Measurements from ENCODE around the gene CSTPP1. TPM values are rescaled to one million over a fixed set of nuclear protein-coding genes. Genes with fewer than 3 reads are reported as not detected.

The CSTPP1 gene
- total and polyA plus RNA-seq, 3 donors from 2014 or later = 39.0 to 70.0 (median 44.9) TPM

DNA sequence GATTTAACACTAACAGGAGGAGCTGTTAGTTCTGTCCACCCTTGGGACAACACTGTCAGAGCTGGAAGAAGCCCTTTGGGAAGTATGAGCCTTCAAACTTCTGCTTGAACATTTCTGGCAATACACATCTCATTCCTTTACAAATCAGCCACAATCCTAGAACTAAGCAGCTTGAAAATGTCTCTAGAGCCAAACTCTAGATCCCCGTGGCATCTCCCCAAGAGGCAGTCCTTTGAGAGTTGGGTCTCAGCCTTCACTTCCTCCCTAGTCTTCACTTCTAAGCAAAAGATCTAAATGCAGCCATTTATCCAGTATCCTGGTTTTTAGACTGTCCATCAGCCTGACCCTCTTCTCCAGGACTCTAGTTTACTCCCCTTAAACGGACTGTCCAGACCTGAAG is 213.2 kb downstream of the CSTPP1 start:
- no peaks in the 10 kb centered on the region for H3K27me3 ChIP-seq
- H3K4me1 ChIP-seq = peaks cover 4% of the 10 kb centered on the region
- no peak overlapping the region for H3K4me3 ChIP-seq
- TF ChIP-seq, protein P1, sequence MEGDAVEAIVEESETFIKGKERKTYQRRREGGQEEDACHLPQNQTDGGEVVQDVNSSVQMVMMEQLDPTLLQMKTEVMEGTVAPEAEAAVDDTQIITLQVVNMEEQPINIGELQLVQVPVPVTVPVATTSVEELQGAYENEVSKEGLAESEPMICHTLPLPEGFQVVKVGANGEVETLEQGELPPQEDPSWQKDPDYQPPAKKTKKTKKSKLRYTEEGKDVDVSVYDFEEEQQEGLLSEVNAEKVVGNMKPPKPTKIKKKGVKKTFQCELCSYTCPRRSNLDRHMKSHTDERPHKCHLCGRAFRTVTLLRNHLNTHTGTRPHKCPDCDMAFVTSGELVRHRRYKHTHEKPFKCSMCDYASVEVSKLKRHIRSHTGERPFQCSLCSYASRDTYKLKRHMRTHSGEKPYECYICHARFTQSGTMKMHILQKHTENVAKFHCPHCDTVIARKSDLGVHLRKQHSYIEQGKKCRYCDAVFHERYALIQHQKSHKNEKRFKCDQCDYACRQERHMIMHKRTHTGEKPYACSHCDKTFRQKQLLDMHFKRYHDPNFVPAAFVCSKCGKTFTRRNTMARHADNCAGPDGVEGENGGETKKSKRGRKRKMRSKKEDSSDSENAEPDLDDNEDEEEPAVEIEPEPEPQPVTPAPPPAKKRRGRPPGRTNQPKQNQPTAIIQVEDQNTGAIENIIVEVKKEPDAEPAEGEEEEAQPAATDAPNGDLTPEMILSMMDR (IDR thresholded peaks at IDR 0.05) = no peak
- TF ChIP-seq POLR2A (IDR thresholded peaks at IDR 0.05) = no peak
- no peaks in the 10 kb centered on the region for H3K36me3 ChIP-seq (ENCODE audit: low read depth, missing control alignments)
- intact Hi-C loops (cut with DNase I; ENCODE audit: low total_unique reads) = no loop called here
- 55 to 67% methylated on average over 2 of the region's 2 CpGs for WGBS, 2 donors
- no peaks in the 10 kb centered on the region for H3K9me3 ChIP-seq
- no peak for DNase-seq
- no peak overlapping the region for H3K27ac ChIP-seq

DNA sequence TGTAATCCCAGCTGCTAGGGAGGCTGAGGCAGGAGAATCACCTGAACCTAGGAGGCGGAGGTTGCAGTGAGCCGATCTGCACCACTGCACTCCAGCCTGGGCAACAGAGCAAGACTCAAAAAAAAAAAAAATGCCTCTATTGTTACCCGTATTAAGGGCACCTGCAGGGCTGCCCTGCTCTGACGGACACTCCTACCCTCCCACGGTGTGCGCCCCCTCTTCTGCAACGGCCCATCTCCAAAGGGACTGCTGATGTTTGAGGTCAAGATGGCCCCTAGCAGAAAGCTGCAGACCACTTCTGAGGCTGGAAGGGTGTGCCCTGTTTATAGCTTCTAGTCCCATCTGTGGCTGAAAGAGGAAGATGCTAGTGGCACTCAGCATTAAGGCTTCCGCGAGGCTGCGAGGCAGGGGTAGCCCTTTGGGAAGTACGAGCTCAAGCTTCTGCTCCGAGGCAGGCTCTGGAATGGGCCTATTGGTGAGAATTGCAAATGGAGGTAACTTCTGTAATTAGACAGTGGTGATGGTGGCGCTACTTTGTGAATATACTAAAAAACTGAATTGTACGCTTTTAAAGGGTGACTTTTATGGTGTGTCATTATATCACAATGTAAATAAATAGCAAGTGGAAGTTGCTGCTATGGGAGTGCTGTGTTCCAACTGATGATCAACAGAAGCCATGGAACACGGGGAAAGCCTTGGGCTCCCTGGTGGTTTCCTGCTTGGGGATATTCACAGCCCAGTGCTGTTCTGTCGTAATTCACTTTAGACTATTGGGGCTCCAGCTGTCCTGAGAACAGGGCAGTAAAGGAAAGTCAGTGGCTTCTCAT is 215.8 kb downstream of the CSTPP1 start:
- intact Hi-C loops (cut with DNase I; ENCODE audit: low total_unique reads) = no loop called here
- TF ChIP-seq, protein P1 (IDR thresholded peaks at IDR 0.05) = no peak
- TF ChIP-seq POLR2A (IDR thresholded peaks at IDR 0.05) = no peak
- Histone ChIP-seq H3K9me3 (no peaks in the 10 kb centered on the region), H3K4me1 (peaks cover 4% of the 10 kb centered on the region), H3K36me3 (ENCODE audit: low read depth, missing control alignments) (no peaks in the 10 kb centered on the region), H3K27ac (no peak overlapping the region), H3K27me3 (no peaks in the 10 kb centered on the region), H3K4me3 (no peak overlapping the region)
- no peak for DNase-seq
- 85 to 88% methylated on average over 12 to 16 of the region's 16 CpGs for WGBS, 2 donors

DNA sequence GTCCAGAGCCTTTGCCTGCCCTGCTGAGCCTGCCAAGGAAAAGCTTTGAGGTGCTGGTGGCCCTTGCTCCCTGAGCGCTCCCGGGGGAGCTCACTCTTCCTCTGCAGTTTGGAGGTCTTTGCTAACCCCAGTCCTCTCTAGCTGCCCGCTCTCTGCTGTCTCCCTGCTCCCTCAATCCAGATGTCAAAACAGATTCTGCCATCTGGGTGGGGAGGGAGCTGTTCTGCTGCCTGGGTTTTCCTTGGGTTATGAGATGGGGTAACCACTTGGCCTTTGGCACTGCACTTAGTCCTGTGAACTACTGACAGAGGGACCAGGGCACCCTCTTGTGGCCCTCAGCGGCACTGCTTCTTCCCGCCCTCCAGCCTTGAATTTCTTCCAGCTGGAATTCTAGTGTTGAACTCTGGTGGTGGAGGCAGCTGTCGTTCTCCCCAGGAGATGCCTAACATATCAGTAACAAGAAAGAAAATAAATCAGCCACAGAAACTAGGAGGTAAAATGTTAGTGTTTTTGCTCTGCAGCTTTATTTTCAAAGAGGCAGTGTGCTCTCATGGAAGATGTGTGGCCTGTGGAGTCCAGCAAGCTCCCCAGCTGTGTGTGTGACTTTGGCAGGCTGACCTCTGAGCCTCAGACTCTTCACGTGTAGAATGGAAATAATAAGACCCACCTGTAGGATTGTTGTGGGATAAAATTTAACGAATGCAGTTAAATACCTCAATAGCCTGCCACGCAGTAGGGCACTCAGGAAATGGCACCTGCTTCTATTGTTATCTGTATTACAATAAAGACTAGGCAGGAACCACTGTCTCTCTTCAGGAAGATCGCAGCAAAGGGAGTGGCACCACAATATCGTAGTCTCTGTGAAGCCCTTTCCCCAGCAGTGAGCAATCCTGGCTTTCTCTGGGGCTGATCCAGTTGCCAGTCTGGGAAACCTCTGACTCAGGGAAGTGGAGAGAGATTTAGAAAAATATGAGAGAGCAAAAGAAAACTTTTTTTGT is 216.7 kb downstream of the CSTPP1 start:
- H3K36me3 ChIP-seq (ENCODE audit: low read depth, missing control alignments) = no peaks in the 10 kb centered on the region
- 49 to 51% methylated on average over 11 of the region's 11 CpGs for WGBS, 2 donors
- H3K27ac ChIP-seq = no peak overlapping the region
- H3K4me3 ChIP-seq = no peak overlapping the region
- intact Hi-C loops (cut with DNase I; ENCODE audit: low total_unique reads) = no loop called here
- DNase-seq = peak; percentile 89
- peaks cover 4% of the 10 kb centered on the region for H3K4me1 ChIP-seq
- H3K27me3 ChIP-seq = no peaks in the 10 kb centered on the region
- no peak for TF ChIP-seq POLR2A (IDR thresholded peaks at IDR 0.05)
- TF ChIP-seq, protein P1 (IDR thresholded peaks at IDR 0.05) = peak; percentile 84 to 85 (median 85)
- no peaks in the 10 kb centered on the region for H3K9me3 ChIP-seq

DNA sequence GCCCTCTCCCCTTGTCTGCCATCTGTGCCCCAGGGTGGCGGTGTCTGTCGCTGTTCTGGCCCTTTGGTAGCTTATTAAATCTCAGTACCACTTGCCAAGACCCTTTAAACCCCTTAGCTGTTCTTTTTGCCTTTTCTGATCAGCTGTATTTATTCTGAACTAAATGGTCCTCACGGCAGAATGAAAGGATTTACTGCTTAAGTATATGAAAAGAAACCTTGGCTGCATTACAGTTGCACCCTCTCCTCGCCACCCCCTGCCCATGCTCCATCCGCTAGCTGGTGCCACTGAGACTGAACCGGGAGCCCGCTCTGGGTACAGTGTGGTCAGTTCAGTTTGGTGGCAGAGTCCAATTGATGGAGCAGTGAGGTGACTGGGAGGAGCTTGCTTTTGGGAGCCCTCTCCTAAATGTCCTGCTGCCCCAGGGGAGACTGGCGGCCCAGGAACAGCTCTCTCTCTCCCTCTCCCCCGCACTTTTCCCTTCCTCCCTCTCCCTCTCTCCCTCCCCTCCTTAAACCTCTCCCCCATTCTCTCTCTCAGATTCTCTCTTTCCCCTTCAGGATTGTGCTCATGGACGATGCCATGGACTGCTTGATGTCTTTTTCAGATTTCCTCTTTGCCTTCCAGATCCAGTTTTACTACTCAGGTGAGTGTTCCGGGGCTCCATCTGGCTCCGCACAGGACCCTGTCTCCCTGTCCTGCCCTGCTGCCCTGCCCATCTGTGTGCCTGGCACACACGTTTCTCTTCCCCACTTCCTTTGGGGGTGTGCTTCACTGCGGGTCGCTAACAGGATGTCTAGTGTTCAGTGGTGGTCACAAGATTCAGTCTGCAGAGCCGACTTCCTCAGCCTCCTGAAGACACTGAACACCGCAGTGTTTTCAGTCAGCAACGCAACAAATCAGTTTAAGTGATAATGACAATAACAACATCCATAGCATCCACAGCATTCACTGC is 218.3 kb downstream of the CSTPP1 start:
- Histone ChIP-seq H3K4me1 (peaks cover 4% of the 10 kb centered on the region), H3K9me3 (no peaks in the 10 kb centered on the region), H3K36me3 (ENCODE audit: low read depth, missing control alignments) (no peaks in the 10 kb centered on the region), H3K27ac (no peak overlapping the region), H3K4me3 (no peak overlapping the region), H3K27me3 (no peaks in the 10 kb centered on the region)
- TF ChIP-seq, protein P1 (IDR thresholded peaks at IDR 0.05) = no peak
- TF ChIP-seq POLR2A (IDR thresholded peaks at IDR 0.05) = no peak
- no peak for DNase-seq
- intact Hi-C loops (cut with DNase I; ENCODE audit: low total_unique reads) = no loop called here
- 74 to 82% methylated on average over 18 of the region's 18 CpGs for WGBS, 2 donors
